ENCODE data around the gene KRTAP4-6.

GRCh38 chr17:41118721-41119120 is 21.6 kb downstream of the KRTAP4-6 start:
- TF ChIP-seq, protein P1, sequence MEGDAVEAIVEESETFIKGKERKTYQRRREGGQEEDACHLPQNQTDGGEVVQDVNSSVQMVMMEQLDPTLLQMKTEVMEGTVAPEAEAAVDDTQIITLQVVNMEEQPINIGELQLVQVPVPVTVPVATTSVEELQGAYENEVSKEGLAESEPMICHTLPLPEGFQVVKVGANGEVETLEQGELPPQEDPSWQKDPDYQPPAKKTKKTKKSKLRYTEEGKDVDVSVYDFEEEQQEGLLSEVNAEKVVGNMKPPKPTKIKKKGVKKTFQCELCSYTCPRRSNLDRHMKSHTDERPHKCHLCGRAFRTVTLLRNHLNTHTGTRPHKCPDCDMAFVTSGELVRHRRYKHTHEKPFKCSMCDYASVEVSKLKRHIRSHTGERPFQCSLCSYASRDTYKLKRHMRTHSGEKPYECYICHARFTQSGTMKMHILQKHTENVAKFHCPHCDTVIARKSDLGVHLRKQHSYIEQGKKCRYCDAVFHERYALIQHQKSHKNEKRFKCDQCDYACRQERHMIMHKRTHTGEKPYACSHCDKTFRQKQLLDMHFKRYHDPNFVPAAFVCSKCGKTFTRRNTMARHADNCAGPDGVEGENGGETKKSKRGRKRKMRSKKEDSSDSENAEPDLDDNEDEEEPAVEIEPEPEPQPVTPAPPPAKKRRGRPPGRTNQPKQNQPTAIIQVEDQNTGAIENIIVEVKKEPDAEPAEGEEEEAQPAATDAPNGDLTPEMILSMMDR (IDR thresholded peaks at IDR 0.05; ENCODE audit: low read length): no peak
- no peak for TF ChIP-seq EZH2 (IDR thresholded peaks at IDR 0.05; ENCODE audit: borderline replicate concordance, low read length)
